Neural cell (in vitro differentiated cells): ENCODE results near the gene CABP7.

Experiments
- EP300 ChIP-seq: fragments of 450-650 bp; conservative IDR thresholded peaks from 2 replicates; pipeline ENCODE4 v1.6.1; 2014; ENCODE audit warnings: antibody characterized with exemption, mild to moderate bottlenecking, moderate library complexity; ENCODE audit not compliant: poor library complexity, severe bottlenecking
- EZH2 ChIP-seq: fragments of 200-600, 300-800 bp; shearing (Covaris generic), sonication (generic); IDR thresholded peaks from 2 replicates; pipeline ENCODE4 v1.6.1; 2014; ENCODE audit warnings: antibody characterized with exemption, low read length, borderline replicate concordance, mild to moderate bottlenecking; ENCODE audit not compliant: insufficient read depth, poor library complexity, severe bottlenecking
- POLR2AphosphoS5 ChIP-seq: IDR thresholded peaks from 2 replicates; pipeline ENCODE4 v1.6.1; 2012
- RAD21 ChIP-seq: fragments of 450-650 bp; conservative IDR thresholded peaks from 2 replicates; pipeline ENCODE4 v1.6.1; 2014; ENCODE audit warnings: antibody characterized with exemption, mild to moderate bottlenecking, moderate library complexity
- SMC3 ChIP-seq: fragments of 450-650 bp; conservative IDR thresholded peaks from 2 replicates; pipeline ENCODE4 v1.6.1; 2014; ENCODE audit warnings: antibody characterized with exemption, mild to moderate bottlenecking, moderate library complexity; ENCODE audit not compliant: poor library complexity
- TAF1 ChIP-seq: IDR thresholded peaks from 2 replicates; pipeline ENCODE4 v1.6.1; 2012; ENCODE audit warnings: low read depth
- TF ChIP-seq, protein P1 (sequence below): fragments of 450-650 bp; IDR thresholded peaks from 2 replicates; pipeline ENCODE4 v1.5.1; 2014; ENCODE audit warnings: antibody characterized with exemption, mild to moderate bottlenecking, moderate library complexity; ENCODE audit not compliant: poor library complexity, severe bottlenecking

DNA sequence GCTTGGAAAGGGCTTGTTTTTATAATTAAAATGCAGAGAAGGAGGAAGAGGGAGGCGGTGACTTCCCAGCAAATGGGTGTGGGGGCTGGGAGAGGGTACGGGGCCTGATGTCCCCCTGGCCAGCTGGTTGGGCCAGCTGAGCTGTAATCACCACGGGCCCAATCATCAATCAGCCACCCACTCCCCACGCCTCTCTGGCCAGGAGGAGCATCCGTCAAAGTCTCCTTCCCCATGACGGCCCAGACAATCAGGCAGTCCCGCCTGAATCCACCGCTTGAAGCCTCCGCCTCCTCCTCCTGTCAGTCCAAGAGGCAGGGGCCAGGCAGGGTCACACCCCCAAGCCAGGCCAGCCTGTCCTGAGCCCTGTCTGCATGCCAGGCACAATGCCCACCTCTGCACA lies 13.3 kb upstream of the CABP7 start:
- TF ChIP-seq TAF1: no peak
- no peak for TF ChIP-seq SMC3
- TF ChIP-seq, protein P1, sequence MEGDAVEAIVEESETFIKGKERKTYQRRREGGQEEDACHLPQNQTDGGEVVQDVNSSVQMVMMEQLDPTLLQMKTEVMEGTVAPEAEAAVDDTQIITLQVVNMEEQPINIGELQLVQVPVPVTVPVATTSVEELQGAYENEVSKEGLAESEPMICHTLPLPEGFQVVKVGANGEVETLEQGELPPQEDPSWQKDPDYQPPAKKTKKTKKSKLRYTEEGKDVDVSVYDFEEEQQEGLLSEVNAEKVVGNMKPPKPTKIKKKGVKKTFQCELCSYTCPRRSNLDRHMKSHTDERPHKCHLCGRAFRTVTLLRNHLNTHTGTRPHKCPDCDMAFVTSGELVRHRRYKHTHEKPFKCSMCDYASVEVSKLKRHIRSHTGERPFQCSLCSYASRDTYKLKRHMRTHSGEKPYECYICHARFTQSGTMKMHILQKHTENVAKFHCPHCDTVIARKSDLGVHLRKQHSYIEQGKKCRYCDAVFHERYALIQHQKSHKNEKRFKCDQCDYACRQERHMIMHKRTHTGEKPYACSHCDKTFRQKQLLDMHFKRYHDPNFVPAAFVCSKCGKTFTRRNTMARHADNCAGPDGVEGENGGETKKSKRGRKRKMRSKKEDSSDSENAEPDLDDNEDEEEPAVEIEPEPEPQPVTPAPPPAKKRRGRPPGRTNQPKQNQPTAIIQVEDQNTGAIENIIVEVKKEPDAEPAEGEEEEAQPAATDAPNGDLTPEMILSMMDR: no peak
- no peak for TF ChIP-seq EP300
- TF ChIP-seq EZH2: no peak
- TF ChIP-seq POLR2AphosphoS5: no peak
- no peak for TF ChIP-seq RAD21
